Osteoblast (primary cell): Measurements from ENCODE around the gene PRUNE1. TPM values are rescaled to one million over a fixed set of nuclear protein-coding genes. Genes with fewer than 3 reads are reported as not detected.

ENCODE experiments used
- DNase-seq: peaks from one replicate; pipeline ENCODE4 v3.0.0; 2011; ENCODE audit warnings: low spot score, mixed read lengths; ENCODE audit not compliant: insufficient read length; ENCODE audit errors: missing footprints
- H2AFZ ChIP-seq: 2 replicates; pipeline ENCODE4 v1.6.0; 2011; ENCODE audit warnings: mild to moderate bottlenecking, low read length
- H3K27ac ChIP-seq: 2 replicates; pipeline ENCODE4 v1.5.1; 2011; ENCODE audit warnings: mild to moderate bottlenecking, low read depth, low read length, moderate library complexity
- H3K27me3 ChIP-seq: 2 replicates; pipeline ENCODE4 v1.6.0; 2012; ENCODE audit warnings: mild to moderate bottlenecking, control low read depth, inconsistent platforms, low read length, moderate library complexity; ENCODE audit not compliant: insufficient read depth
- H3K36me3 ChIP-seq: 2 replicates; pipeline ENCODE4 v1.5.1; 2011; ENCODE audit warnings: mild to moderate bottlenecking, low read length, control low read depth, moderate library complexity; ENCODE audit not compliant: insufficient read depth
- H3K4me1 ChIP-seq: 2 replicates; pipeline ENCODE4 v1.5.1; 2011; ENCODE audit warnings: mild to moderate bottlenecking, low read length, control low read depth, moderate library complexity; ENCODE audit not compliant: insufficient read depth
- H3K4me2 ChIP-seq: 2 replicates; pipeline ENCODE4 v1.6.0; 2011; ENCODE audit warnings: mild to moderate bottlenecking, low read length; ENCODE audit not compliant: insufficient read depth
- H3K4me3 ChIP-seq: fragments of 200-600 bp; sonication (generic); 3 replicates; pipeline ENCODE4 v1.5.1; 2012; ENCODE audit warnings: mild to moderate bottlenecking, low read length, inconsistent platforms; ENCODE audit not compliant: insufficient read depth
- H3K79me2 ChIP-seq: 2 replicates; pipeline ENCODE4 v1.6.0; 2012; ENCODE audit warnings: mild to moderate bottlenecking, low read length, control low read depth, inconsistent platforms; ENCODE audit not compliant: insufficient read depth
- H3K9me3 ChIP-seq: 2 replicates; pipeline ENCODE4 v1.5.1; 2011; ENCODE audit warnings: low read depth, low read length, control low read depth
- H4K20me1 ChIP-seq: 2 replicates; pipeline ENCODE4 v1.6.0; 2012; ENCODE audit warnings: mild to moderate bottlenecking, low read length, control low read depth; ENCODE audit not compliant: insufficient read depth
- CTCF ChIP-seq: IDR thresholded peaks from 2 replicates; pipeline ENCODE4 v1.5.1; 2011; ENCODE audit warnings: mild to moderate bottlenecking, low read depth, low read length, moderate library complexity; ENCODE audit errors: extremely low read depth
- total RNA-seq: library from RNA; depleted of rRNA; stranded (reverse); fragments of >200 nt; gene quantifications from 2 replicates; pipeline ENCODE4 v1.2.3, GENCODE V29; 2012

Gene PRUNE1
- total RNA-seq, 1 donor: 11.6 TPM

GRCh38 chr1:151054971-151055547, 46.8 kb downstream of the PRUNE1 start:
- no peak overlapping the region for H3K4me3 ChIP-seq
- H3K4me2 ChIP-seq: no peak overlapping the region
- no peaks in the 10 kb centered on the region for H3K27me3 ChIP-seq
- no peak overlapping the region for H2AFZ ChIP-seq
- H3K79me2 ChIP-seq: peaks cover 62% of the 10 kb centered on the region
- peak overlapping the region; percentile 53 for H3K27ac ChIP-seq
- H3K4me1 ChIP-seq: peaks cover 31% of the 10 kb centered on the region
- H4K20me1 ChIP-seq: peaks cover 49% of the 10 kb centered on the region
- TF ChIP-seq CTCF: no peak
- DNase-seq: no peak
- no peaks in the 10 kb centered on the region for H3K9me3 ChIP-seq
- H3K36me3 ChIP-seq: peaks cover 67% of the 10 kb centered on the region

- Histone ChIP-seq H3K4me1 (peaks cover 31% of the 10 kb centered on the region), H3K9me3 (no peaks in the 10 kb centered on the region), H3K4me2 (no peak overlapping the region), H3K4me3 (no peak overlapping the region), H3K36me3 (peaks cover 63% of the 10 kb centered on the region), H4K20me1 (peaks cover 49% of the 10 kb centered on the region), H3K27me3 (no peaks in the 10 kb centered on the region), H3K79me2 (peaks cover 67% of the 10 kb centered on the region), H3K27ac (peak overlapping the region; percentile 53), H2AFZ (no peak overlapping the region)
- no peak for TF ChIP-seq CTCF
- DNase-seq: no peak
Measured at GRCh38 chr1:151055581-151055980, 47.3 kb downstream of the PRUNE1 start.

GRCh38 chr1:151056149-151056548, 47.9 kb downstream of the PRUNE1 start:
- Histone ChIP-seq H3K4me3 (peak overlapping the region; percentile 13), H2AFZ (no peak overlapping the region), H4K20me1 (peaks cover 49% of the 10 kb centered on the region), H3K4me1 (peaks cover 31% of the 10 kb centered on the region), H3K27me3 (no peaks in the 10 kb centered on the region), H3K27ac (peak overlapping the region; percentile 53), H3K4me2 (peak overlapping the region; percentile 66), H3K79me2 (peaks cover 73% of the 10 kb centered on the region), H3K9me3 (no peaks in the 10 kb centered on the region), H3K36me3 (peaks cover 59% of the 10 kb centered on the region)
- TF ChIP-seq CTCF: no peak
- no peak for DNase-seq

- H3K79me2 ChIP-seq: peaks cover 88% of the 10 kb centered on the region
- peaks cover 43% of the 10 kb centered on the region for H3K4me1 ChIP-seq
- TF ChIP-seq CTCF: no peak
- H3K36me3 ChIP-seq: peaks cover 33% of the 10 kb centered on the region
- H3K27ac ChIP-seq: peak overlapping the region; percentile 94
- H4K20me1 ChIP-seq: peaks cover 44% of the 10 kb centered on the region
- H3K9me3 ChIP-seq: no peaks in the 10 kb centered on the region
- H2AFZ ChIP-seq: peak overlapping the region; percentile 15
- H3K27me3 ChIP-seq: no peaks in the 10 kb centered on the region
- peak overlapping the region; percentile 98 for H3K4me3 ChIP-seq
- no peak for DNase-seq
- peak overlapping the region; percentile 100 for H3K4me2 ChIP-seq
Measured at GRCh38 chr1:151058692-151059091, 50.4 kb downstream of the PRUNE1 start.
